ENCODE data around the gene MROH8.

- TF ChIP-seq, protein P1, sequence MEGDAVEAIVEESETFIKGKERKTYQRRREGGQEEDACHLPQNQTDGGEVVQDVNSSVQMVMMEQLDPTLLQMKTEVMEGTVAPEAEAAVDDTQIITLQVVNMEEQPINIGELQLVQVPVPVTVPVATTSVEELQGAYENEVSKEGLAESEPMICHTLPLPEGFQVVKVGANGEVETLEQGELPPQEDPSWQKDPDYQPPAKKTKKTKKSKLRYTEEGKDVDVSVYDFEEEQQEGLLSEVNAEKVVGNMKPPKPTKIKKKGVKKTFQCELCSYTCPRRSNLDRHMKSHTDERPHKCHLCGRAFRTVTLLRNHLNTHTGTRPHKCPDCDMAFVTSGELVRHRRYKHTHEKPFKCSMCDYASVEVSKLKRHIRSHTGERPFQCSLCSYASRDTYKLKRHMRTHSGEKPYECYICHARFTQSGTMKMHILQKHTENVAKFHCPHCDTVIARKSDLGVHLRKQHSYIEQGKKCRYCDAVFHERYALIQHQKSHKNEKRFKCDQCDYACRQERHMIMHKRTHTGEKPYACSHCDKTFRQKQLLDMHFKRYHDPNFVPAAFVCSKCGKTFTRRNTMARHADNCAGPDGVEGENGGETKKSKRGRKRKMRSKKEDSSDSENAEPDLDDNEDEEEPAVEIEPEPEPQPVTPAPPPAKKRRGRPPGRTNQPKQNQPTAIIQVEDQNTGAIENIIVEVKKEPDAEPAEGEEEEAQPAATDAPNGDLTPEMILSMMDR (IDR thresholded peaks at IDR 0.05): no peak
- TF ChIP-seq POLR2A (IDR thresholded peaks at IDR 0.05): no peak
Measured at GRCh38 chr20:37218976-37219375, 39.6 kb upstream of the MROH8 start.
